HG03571 (cell line): ENCODE results near the gene BAIAP2L1.
"Not testable (repeated sequence)": the region's sequence is repeated elsewhere in the genome, so short reads cannot be mapped to it uniquely, and the experiment has no call there.

Experiments used
- ATAC-seq: cut with Tn5 transposase; IDR thresholded peaks from one replicate; pipeline ENCODE4 v1.9.1; 2021; ENCODE audit not compliant: unreplicated experiment

BAIAP2L1 gene

GRCh38 chr7:98399462-98399861, 1.4 kb downstream of the BAIAP2L1 start:
- ATAC-seq: no peak

- ATAC-seq: no peak
These were observed 2.1 kb downstream of the BAIAP2L1 start for GRCh38 chr7:98398567-98399372.

- no peak for ATAC-seq
These were observed 4.1 kb downstream of the BAIAP2L1 start for GRCh38 chr7:98396768-98397167.

GRCh38 chr7:98395951-98396350, 4.9 kb downstream of the BAIAP2L1 start:
- ATAC-seq: no peak

- ATAC-seq: no peak
These were observed 5.4 kb downstream of the BAIAP2L1 start for GRCh38 chr7:98395481-98395880.

GRCh38 chr7:98394377-98394836, 6.5 kb downstream of the BAIAP2L1 start:
- ATAC-seq: no peak

GRCh38 chr7:98387544-98388226, 13.2 kb downstream of the BAIAP2L1 start:
- no peak for ATAC-seq

- no peak for ATAC-seq
These were observed 13.8 kb downstream of the BAIAP2L1 start for GRCh38 chr7:98387131-98387530.

- not testable (repeated sequence) for ATAC-seq
These were observed 15.4 kb downstream of the BAIAP2L1 start for GRCh38 chr7:98385532-98385931.

GRCh38 chr7:98378210-98378819, 22.6 kb downstream of the BAIAP2L1 start:
- no peak for ATAC-seq

GRCh38 chr7:98376711-98377110, 24.2 kb downstream of the BAIAP2L1 start:
- no peak for ATAC-seq

GRCh38 chr7:98375664-98376063, 25.2 kb downstream of the BAIAP2L1 start:
- ATAC-seq: no peak

GRCh38 chr7:98374285-98374680, 26.6 kb downstream of the BAIAP2L1 start:
- no peak for ATAC-seq

GRCh38 chr7:98372993-98373392, 27.9 kb downstream of the BAIAP2L1 start:
- ATAC-seq: no peak

GRCh38 chr7:98369726-98370125, 31.2 kb downstream of the BAIAP2L1 start:
- no peak for ATAC-seq

- no peak for ATAC-seq
These were observed 32.2 kb downstream of the BAIAP2L1 start for GRCh38 chr7:98368716-98369115.

- no peak for ATAC-seq
These were observed 34.3 kb downstream of the BAIAP2L1 start for GRCh38 chr7:98366562-98366938.

GRCh38 chr7:98365863-98366561, 34.9 kb downstream of the BAIAP2L1 start:
- no peak for ATAC-seq

- ATAC-seq: no peak
These were observed 36.7 kb downstream of the BAIAP2L1 start for GRCh38 chr7:98364220-98364619.

- no peak for ATAC-seq
These were observed 38.4 kb downstream of the BAIAP2L1 start for GRCh38 chr7:98362517-98362916.
